GM23248 (cell line): ENCODE data around the gene EID2B. TPM values are rescaled to one million over a fixed set of nuclear protein-coding genes. Genes with fewer than 3 reads are reported as not detected.
A peak's percentile ranks its signal among the peaks of the same experiment; 100 is the strongest.

Experiments
- DNase-seq: peaks from one replicate; pipeline ENCODE4 v3.0.0-alpha.2; 2015
- H2AFZ ChIP-seq: fragments of 200-600 bp; sonication (generic); 2 replicates; pipeline ENCODE4 v1.6.1; 2016; ENCODE audit warnings: antibody characterized with exemption
- H3F3A ChIP-seq: fragments of 200-600 bp; sonication (generic); 2 replicates; pipeline ENCODE4 v1.6.1; 2016; ENCODE audit warnings: mild to moderate bottlenecking, antibody characterized with exemption, mixed run types; ENCODE audit not compliant: insufficient read depth
- H3K27ac ChIP-seq: fragments of 200-600 bp; sonication (generic); 2 replicates; pipeline ENCODE4 v1.5.1; 2016; ENCODE audit warnings: mild to moderate bottlenecking
- H3K27me3 ChIP-seq: fragments of 200-600 bp; sonication (generic); replicated peaks from 2 replicates; pipeline ENCODE4 v1.6.1; 2016; ENCODE audit warnings: mild to moderate bottlenecking; ENCODE audit not compliant: insufficient read depth
- H3K36me3 ChIP-seq: fragments of 200-600 bp; sonication (generic); 2 replicates; pipeline ENCODE4 v1.6.1; 2016; ENCODE audit warnings: low read depth, mild to moderate bottlenecking
- H3K4me1 ChIP-seq: fragments of 200-600 bp; sonication (generic); 2 replicates; pipeline ENCODE4 v1.6.1; 2016; ENCODE audit warnings: mild to moderate bottlenecking; ENCODE audit not compliant: insufficient read depth
- H3K4me2 ChIP-seq: fragments of 200-600 bp; sonication (generic); one replicate; pipeline ENCODE4 v1.6.1; 2016; ENCODE audit warnings: mild to moderate bottlenecking; ENCODE audit not compliant: unreplicated experiment
- H3K4me3 ChIP-seq: fragments of 200-600 bp; sonication (generic); 2 replicates; pipeline ENCODE4 v1.5.1; 2016; ENCODE audit warnings: mild to moderate bottlenecking
- H3K79me2 ChIP-seq: fragments of 200-600 bp; sonication (generic); 2 replicates; pipeline ENCODE4 v1.6.1; 2016; ENCODE audit warnings: mild to moderate bottlenecking; ENCODE audit not compliant: insufficient read depth
- H3K9ac ChIP-seq: fragments of 200-600 bp; sonication (generic); 2 replicates; pipeline ENCODE4 v1.6.1; 2016; ENCODE audit warnings: mild to moderate bottlenecking
- H3K9me2 ChIP-seq: fragments of 200-600 bp; sonication (generic); 2 replicates; pipeline ENCODE4 v1.6.1; 2016; ENCODE audit warnings: mixed run types, mild to moderate bottlenecking, moderate library complexity; ENCODE audit not compliant: insufficient read depth
- H3K9me3 ChIP-seq: fragments of 200-600 bp; sonication (generic); one replicate; pipeline ENCODE4 v1.6.1; 2017; ENCODE audit warnings: low read depth
- H4K20me1 ChIP-seq: fragments of 200-600 bp; sonication (generic); 2 replicates; pipeline ENCODE4 v1.6.0; 2016; ENCODE audit not compliant: insufficient read depth
- EZH2 ChIP-seq: fragments of 200-600 bp; sonication (generic); IDR thresholded peaks from 2 replicates; pipeline ENCODE4 v1.6.1; 2018; ENCODE audit warnings: antibody characterized with exemption, mild to moderate bottlenecking; ENCODE audit not compliant: insufficient read depth, poor library complexity, severe bottlenecking
- EZH2phosphoT487 ChIP-seq: fragments of 200-600 bp; sonication (generic); IDR thresholded peaks from 2 replicates; pipeline ENCODE4 v1.6.1; 2018; ENCODE audit warnings: antibody characterized with exemption, moderate library complexity, mild to moderate bottlenecking, low read depth; ENCODE audit not compliant: insufficient read depth
- WGBS, 2 experiments: methylation state at CpG; one replicate each; pipeline ENCODE4 v1.1.6; 2015 to 2017; ENCODE audit warnings: low lambda C conversion rate in 2 of 2, low coverage in 1 of 2; ENCODE audit errors: missing lambda C conversion rate in 2 of 2; 5-methylcytosine and 5-hydroxymethylcytosine counted together
- in situ Hi-C: fragments of 300-500 bp; cut with MboI; formaldehyde crosslinking; loops from 2 replicates; pipeline ENCODE4 v1.15.0; 2020
- polyA plus RNA-seq: library from polyadenylated mRNA; unstranded; fragments of >200 nt; fragmentation: Nextera tagmentation; extraction: Ambion mirVana; gene quantifications from 2 replicates; pipeline ENCODE4 v1.2.1, GENCODE V29; 2016
- total RNA-seq: library from RNA; depleted of rRNA; stranded (reverse); fragments of >200 nt; shearing (Covaris generic); gene quantifications from 2 replicates; pipeline ENCODE4 v1.2.3, GENCODE V29; 2014

The EID2B gene
- total and polyA plus RNA-seq, 2 experiments from 2014 or later = 3.2 to 3.4 TPM

- WGBS, 2 experiments = 44 to 46% methylated on average over 2 of the region's 2 CpGs
- Histone ChIP-seq H3K4me2 (no peak overlapping the region), H3K9me2 (no peaks in the 10 kb centered on the region), H2AFZ (no peak overlapping the region), H3K27me3 (peaks cover 8% of the 10 kb centered on the region; the same call in 1 of the 2 replicates), H3K36me3 (no peaks in the 10 kb centered on the region), H3K4me3 (no peak overlapping the region), H4K20me1 (no peaks in the 10 kb centered on the region), H3K9me3 (no peaks in the 10 kb centered on the region), H3K79me2 (no peaks in the 10 kb centered on the region), H3F3A (no peaks in the 10 kb centered on the region), H3K9ac (no peak overlapping the region), H3K4me1 (no peaks in the 10 kb centered on the region), H3K27ac (no peak overlapping the region)
- no peak for TF ChIP-seq EZH2
- TF ChIP-seq EZH2phosphoT487 = no peak
- DNase-seq = peak; percentile 24
- in situ Hi-C loops = no loop called here
Measured at GRCh38 chr19:39563408-39563807, 30.8 kb upstream of the EID2B start.

DNA sequence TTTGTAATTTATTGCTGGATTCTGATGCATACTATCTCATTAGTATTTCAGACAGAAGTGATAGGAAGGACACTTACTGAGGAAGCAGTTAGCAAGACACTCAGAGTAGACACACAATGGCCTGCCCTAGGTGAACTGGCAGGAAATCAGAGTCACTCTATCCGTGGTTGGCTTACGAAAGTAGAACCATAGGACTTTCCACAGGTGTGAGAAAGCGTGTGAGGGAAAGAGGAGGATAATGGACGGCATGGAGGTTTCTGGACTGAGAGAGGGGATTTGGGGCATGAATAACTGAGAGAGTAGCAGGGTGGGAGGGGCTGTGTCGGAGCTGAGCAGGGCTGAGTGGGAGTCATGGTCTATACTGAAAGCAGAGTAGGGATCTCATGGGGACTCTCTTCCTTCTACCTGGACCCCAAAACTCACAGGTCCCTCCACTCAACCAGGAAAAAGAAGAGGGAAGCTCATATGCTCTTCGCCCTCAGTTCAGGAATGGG lies 26.0 kb upstream of the EID2B start:
- no peaks in the 10 kb centered on the region for H3K79me2 ChIP-seq
- H4K20me1 ChIP-seq = no peaks in the 10 kb centered on the region
- H2AFZ ChIP-seq = no peak overlapping the region
- H3F3A ChIP-seq = no peaks in the 10 kb centered on the region
- H3K36me3 ChIP-seq = no peaks in the 10 kb centered on the region
- H3K27ac ChIP-seq = no peak overlapping the region
- H3K4me3 ChIP-seq = no peak overlapping the region
- 48 to 50% methylated on average over 6 of the region's 6 CpGs for WGBS, 2 experiments
- H3K4me2 ChIP-seq = no peak overlapping the region
- no peak for TF ChIP-seq EZH2phosphoT487
- no peak for DNase-seq
- H3K27me3 ChIP-seq = peaks cover 18% of the 10 kb centered on the region
- H3K4me1 ChIP-seq = no peaks in the 10 kb centered on the region
- no peak overlapping the region for H3K9ac ChIP-seq
- in situ Hi-C loops = no loop called here
- no peaks in the 10 kb centered on the region for H3K9me2 ChIP-seq
- no peaks in the 10 kb centered on the region for H3K9me3 ChIP-seq

- Histone ChIP-seq H3K36me3 (no peaks in the 10 kb centered on the region), H2AFZ (no peak overlapping the region), H3K4me3 (no peak overlapping the region), H4K20me1 (no peaks in the 10 kb centered on the region), H3K27ac (no peak overlapping the region), H3K9me3 (no peaks in the 10 kb centered on the region), H3K9ac (no peak overlapping the region), H3K4me1 (no peaks in the 10 kb centered on the region), H3K4me2 (no peak overlapping the region), H3K79me2 (no peaks in the 10 kb centered on the region), H3K27me3 (peaks cover 23% of the 10 kb centered on the region), H3K9me2 (no peaks in the 10 kb centered on the region), H3F3A (no peaks in the 10 kb centered on the region)
- in situ Hi-C loops = no loop called here
- WGBS, 2 experiments = 46 to 47% methylated on average over 5 of the region's 5 CpGs
- TF ChIP-seq EZH2phosphoT487 = no peak
- no peak for DNase-seq
Measured at GRCh38 chr19:39557811-39558623, 25.4 kb upstream of the EID2B start.

DNA sequence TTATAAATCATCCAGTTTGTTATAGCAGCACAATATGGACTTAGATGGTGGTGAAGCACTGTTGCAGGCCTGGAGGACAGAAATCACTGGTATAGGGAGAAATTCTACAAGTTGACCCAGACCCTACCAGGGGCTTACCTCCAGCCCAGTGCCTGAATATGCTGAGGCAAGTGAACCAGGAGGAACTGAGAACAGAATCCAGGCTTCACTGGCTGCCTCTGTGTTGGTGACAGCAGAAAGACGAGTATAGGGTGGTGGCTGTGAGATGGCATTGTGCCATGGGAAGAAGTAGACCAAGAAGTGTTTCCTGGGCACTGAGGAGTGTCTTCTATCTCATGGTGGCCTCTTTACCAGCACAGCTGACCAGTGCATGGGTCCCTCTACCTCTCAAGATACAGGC lies 23.2 kb upstream of the EID2B start:
- WGBS, 2 experiments = 0% methylated on average over 1 of the region's 1 CpG
- H3K9me3 ChIP-seq = no peaks in the 10 kb centered on the region
- no peak for TF ChIP-seq EZH2phosphoT487
- H3F3A ChIP-seq = no peaks in the 10 kb centered on the region
- peaks cover 29% of the 10 kb centered on the region for H3K27me3 ChIP-seq
- H3K4me1 ChIP-seq = no peaks in the 10 kb centered on the region
- no peak overlapping the region for H2AFZ ChIP-seq
- H3K9me2 ChIP-seq = no peaks in the 10 kb centered on the region
- no peak overlapping the region for H3K4me2 ChIP-seq
- no peaks in the 10 kb centered on the region for H3K36me3 ChIP-seq
- DNase-seq = no peak
- no peak overlapping the region for H3K4me3 ChIP-seq
- in situ Hi-C loops = no loop called here
- H3K9ac ChIP-seq = no peak overlapping the region
- no peaks in the 10 kb centered on the region for H4K20me1 ChIP-seq
- H3K79me2 ChIP-seq = no peaks in the 10 kb centered on the region
- no peak overlapping the region for H3K27ac ChIP-seq
